NOMO-1 (cell line): ENCODE measurements around the gene ZFAND2B.

ENCODE experiments used
- DNase-seq, 2 experiments: peaks; one replicate each; lab custom pipeline; 2025; ENCODE audit not compliant: unreplicated experiment in 2 of 2; lab: John Stamatoyannopoulos, UW

ZFAND2B gene

DNA sequence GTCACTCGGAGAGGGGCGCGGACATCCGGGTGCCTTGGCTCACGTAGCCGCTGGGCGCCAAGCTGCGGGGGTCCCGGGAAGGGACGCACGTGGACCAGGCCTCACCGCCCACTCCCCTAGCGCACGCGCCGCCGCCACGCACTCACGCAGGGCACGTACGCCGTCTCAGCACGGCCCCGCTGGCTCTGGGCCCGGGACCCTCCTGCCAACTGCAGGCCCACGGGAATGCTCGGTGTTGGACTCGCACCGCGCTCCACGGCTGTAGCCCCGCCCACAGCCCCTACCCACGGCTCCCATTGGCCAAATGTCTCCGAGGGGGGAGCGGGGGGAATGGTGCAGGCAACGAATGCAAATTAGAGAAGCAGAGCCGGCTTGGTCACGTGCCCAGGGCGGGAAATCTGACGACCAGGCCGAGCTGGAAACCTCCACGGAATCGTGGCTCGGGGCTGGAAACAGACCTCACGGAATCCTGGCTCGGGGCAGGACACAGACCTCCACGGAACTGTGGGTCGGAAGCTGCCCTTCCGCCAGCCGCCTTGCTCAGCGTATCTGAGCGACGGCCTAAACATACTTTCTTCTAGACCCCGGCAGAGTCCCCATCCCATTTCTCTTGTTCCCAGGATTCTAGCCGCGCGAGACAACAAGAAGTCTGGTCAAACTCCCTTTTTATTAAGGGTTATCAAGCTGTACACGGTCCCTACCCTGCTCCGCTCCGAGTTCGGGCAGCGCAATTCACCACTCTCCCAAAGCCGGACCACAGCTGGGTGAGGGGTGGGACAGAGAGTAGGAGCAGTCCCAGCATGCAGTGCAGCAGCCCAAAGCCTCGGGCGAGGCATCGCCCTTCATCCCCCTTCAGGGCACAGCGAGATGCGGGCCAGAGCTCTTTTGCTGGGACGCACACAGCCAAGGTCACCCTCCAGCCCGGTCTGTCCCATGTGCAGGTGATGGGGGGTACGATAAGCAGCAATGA is 12.4 kb downstream of the ZFAND2B start, which contains the start of gene ABCB6:
Gene ABCB6, minus strand, starts transcription at position 227 of the 970 bp plus-strand sequence. CDS start 285 bp downstream, outside the sequence.
- no peak for DNase-seq

DNA sequence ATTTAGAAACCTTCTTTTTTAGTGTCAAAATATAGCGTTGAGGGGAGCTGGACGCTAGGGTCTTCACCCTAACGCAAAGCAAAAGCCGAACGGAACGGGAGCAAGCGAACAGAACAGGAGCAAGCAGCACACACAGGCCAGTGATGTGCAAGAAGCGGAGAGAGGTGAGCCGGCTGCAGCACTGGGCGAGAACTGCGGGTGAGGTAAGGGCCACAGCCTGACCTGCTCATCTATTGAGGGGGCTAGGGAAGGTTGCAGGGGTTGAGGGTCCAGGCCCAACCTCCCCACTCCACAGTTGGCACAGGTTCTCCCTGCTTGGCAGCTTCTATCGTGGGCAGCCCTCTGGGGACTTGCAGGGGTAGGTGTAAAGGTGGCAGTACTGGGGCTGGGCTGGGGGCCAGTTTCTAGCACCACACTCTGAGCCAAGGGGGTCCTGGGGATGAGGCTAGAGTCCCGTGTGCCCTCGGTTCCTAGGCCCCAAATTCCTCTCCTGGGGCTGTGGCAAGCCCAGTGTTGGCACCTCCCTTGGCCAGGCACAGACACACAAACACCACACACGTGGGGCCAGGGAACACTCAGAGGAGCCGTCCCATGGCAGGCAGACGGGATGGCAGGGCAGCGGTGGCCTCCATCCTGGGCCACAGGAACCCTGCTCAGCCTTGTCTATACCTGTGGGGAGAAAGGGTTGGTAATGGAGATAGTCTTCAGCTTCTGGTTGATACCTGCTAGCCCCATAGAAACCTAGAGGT is 13.4 kb downstream of the ZFAND2B start:
- DNase-seq = no peak

DNA sequence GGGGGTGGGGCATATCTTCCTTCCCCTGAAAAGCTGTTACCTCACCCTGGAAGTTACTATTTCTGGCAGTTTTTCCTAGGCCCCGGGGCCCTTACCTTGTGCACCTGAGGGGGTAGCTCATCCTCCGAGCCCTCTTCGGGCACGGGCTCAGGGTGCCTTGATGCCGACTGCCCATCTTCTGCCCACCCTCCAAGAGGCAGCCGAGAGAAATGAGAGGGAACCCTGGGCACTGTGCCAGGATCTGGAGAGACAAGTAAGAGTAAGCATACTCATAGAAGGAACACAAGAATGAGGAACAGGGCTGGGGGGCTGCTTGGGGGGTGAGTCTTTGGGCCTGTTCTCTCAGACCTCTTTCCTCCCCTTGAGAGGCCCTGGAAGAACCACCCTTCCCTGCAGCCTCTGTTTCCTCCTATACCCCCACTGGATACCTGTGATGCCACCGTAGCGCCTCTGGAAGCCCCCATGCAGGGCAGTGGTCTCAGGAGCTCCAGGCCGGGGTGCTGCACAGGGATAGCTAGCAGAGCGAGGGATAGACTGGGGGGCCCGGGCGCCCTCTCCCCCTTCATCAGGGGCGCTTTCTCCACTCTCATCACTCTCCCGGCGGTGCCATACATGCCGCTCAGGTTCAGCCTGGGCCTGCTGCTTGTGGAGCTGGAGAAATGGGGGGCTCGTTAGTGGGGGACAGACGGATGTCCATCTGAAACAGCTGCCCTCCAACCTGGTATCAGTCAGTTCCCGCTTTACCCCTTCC is 14.2 kb downstream of the ZFAND2B start:
- DNase-seq = no peak

GRCh38 chr2:219221957-219222518 is 15.5 kb downstream of the ZFAND2B start:
- DNase-seq = no peak

GRCh38 chr2:219223831-219224610 is 17.4 kb downstream of the ZFAND2B start:
- no peak for DNase-seq

- peak; percentile 53 to 75 for DNase-seq
Measured at GRCh38 chr2:219225350-219225749, 18.8 kb downstream of the ZFAND2B start.

- peak in 1 of 2 experiments; percentile 17 for DNase-seq
Measured at GRCh38 chr2:219228041-219228910, 21.7 kb downstream of the ZFAND2B start.

GRCh38 chr2:219228911-219229304 is 22.3 kb downstream of the ZFAND2B start:
- no peak for DNase-seq

- DNase-seq = peak; percentile 99
Measured at GRCh38 chr2:219229305-219230058, 22.9 kb downstream of the ZFAND2B start, which contains the start of the genes ANKZF1 and ATG9A. Gene ANKZF1, plus strand, starts transcription at chr2:219229806. Its CDS starts 452 bp downstream, at chr2:219230258. Gene ATG9A, minus strand, starts transcription at chr2:219229636. Its CDS starts 1,612 bp downstream, at chr2:219228024.

DNA sequence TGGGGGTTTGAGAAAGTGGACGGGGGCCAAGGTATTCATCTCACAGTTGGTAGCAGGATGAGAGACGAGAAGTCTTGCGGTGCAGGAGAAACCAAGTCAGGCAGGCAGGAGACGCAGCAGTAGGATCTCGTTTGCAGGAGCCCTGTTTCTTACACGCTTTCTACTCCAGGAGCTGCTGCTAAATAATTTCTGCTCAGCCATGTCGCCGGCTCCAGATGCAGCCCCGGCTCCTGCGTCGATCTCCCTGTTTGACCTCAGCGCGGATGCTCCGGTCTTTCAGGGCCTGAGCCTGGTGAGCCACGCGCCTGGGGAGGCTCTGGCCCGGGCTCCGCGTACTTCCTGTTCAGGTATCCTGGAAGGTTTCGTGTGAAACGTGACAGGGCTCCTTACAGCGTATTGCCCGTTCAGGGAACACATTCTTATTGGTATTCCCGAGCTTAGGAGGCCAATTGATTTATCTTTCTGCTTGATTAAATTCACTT is 23.5 kb downstream of the ZFAND2B start:
- peak in 1 of 2 experiments; percentile 43 for DNase-seq

- DNase-seq = no peak
Measured at GRCh38 chr2:219234331-219234730, 27.7 kb downstream of the ZFAND2B start.

GRCh38 chr2:219243291-219243761 is 36.7 kb downstream of the ZFAND2B start:
- peak; percentile 49 to 56 for DNase-seq

DNA sequence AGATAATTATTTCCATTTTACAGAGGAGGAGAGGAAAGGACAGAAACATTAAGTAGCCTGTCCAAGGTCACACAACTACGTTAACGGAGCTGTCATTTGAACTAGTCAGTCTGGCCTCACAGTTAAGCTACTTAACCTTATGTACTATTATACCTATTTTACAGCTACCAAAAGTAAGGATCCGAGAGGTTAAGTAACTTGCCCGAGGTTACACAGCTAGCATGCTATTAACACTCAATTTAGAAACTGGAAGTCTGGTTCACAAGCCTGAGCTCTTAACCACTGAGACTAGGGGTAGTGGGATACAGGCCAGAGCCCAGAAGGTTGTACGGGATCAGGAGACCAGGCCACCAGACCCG is 38.2 kb downstream of the ZFAND2B start:
- no peak for DNase-seq

DNA sequence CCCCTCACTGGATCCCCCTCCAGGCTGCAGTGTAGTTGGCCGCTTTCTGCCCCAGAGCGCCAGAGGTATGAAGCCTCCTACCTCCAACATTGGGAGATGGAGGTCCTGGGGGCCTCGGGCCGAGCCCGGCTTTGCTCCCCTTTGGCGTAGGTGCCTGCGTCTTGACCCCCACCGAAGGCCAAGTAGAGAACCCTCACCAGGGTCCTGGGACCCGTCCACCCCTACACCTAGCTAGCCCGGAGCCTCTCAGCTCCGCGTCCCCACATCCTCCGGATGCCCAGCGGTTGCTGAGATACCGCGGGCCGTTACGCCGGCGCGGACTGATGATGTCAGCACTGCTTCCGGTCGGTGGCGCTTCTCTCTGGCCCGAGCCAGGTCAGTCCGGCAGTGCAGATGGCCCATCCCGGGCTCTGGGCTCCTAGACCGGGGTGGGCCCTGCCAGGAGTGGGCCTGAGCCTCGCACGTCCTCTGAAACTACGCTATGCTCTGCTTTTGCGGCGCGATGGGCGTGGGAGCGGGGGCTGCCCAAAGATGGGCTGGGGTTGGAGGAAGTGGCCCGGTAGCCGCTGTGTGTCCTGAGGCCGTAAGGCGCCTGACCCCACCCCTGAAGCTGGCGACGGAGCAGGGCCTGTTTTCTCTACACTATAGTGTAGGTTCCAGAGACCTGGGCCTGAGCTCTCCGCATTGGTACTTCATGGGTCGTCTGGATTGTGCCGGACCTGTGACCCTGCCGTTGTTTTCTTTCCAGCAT is 38.7 kb downstream of the ZFAND2B start, which contains the start of the genes GLB1L and STK16:
Gene GLB1L, minus strand, starts transcription at position 297 of the 751 bp plus-strand sequence. CDS start 1,871 bp downstream, outside the sequence.
Gene STK16, plus strand, starts transcription at position 332 of the 751 bp plus-strand sequence. CDS start 521 bp downstream, outside the sequence.
- DNase-seq = peak; percentile 78 to 84

DNA sequence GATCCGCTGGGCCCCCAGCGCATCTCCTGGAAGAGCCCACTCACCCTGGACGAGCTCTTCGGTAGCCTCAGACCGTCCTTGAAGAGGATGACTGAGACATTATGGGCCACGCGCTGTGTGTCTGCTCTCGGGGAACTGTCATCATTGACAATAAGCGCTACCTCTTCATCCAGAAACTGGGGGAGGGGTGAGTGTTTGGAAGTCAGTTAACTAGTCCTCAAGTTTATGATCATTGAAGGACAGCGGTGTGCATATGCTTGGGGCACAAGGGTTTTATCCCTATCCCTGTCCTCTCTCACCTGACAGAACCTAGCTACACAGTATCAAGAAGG is 39.3 kb downstream of the ZFAND2B start:
- no peak for DNase-seq

- DNase-seq = no peak
Measured at GRCh38 chr2:219246559-219246958, 40.0 kb downstream of the ZFAND2B start.
